ENCODE data around the gene FAM234B.

The FAM234B gene

GRCh38 chr12:13100605-13100881, 56.4 kb downstream of the FAM234B start:
- no peaks in the 10 kb centered on the region for H3K79me2 ChIP-seq (ENCODE audit: insufficient read depth, low read length)
- 0 out of 2 replicates have a peak overlapping the region, but pooled peaks have one; percentile 35 for H2AFZ ChIP-seq (ENCODE audit: low read length)
- H3K4me2 ChIP-seq (ENCODE audit: low read depth, low read length, poor library complexity, severe bottlenecking): peak overlapping the region; percentile 78
- peaks cover 56% of the 10 kb centered on the region for H3K4me1 ChIP-seq (ENCODE audit: insufficient read depth, low read length, poor library complexity, severe bottlenecking)
- H3K9me2 ChIP-seq (replicated peaks; ENCODE audit: low read depth, low read length): no peaks in the 10 kb centered on the region
- H4K20me1 ChIP-seq (ENCODE audit: insufficient read depth, low read length, poor library complexity, severe bottlenecking): no peaks in the 10 kb centered on the region
- H3K9me3 ChIP-seq (ENCODE audit: insufficient read depth, low read depth, low read length): no peaks in the 10 kb centered on the region
- no peaks in the 10 kb centered on the region for H3K36me3 ChIP-seq (ENCODE audit: insufficient read depth, low read length)
- peak overlapping the region; percentile 70 for H3K4me3 ChIP-seq (ENCODE audit: low read length, poor library complexity, severe bottlenecking)
- TF ChIP-seq EZH2phosphoT487 (IDR thresholded peaks at IDR 0.05; ENCODE audit: borderline replicate concordance) (no peak), CTCF (conservative IDR thresholded peaks at IDR 0.05; ENCODE audit: low read length) (no peak)
- H3F3A ChIP-seq (ENCODE audit: low read depth): peaks cover 20% of the 10 kb centered on the region
- H3K27me3 ChIP-seq (ENCODE audit: insufficient read depth, low read length, poor library complexity, severe bottlenecking): no peaks in the 10 kb centered on the region
- peak overlapping the region; percentile 55 for H3K9ac ChIP-seq (ENCODE audit: low read depth, low read length, poor library complexity, severe bottlenecking)

GRCh38 chr12:13100882-13101769, 56.9 kb downstream of the FAM234B start:
- H3K4me2 ChIP-seq (ENCODE audit: low read depth, low read length, poor library complexity, severe bottlenecking): peak overlapping the region; percentile 78
- H3K9ac ChIP-seq (ENCODE audit: low read depth, low read length, poor library complexity, severe bottlenecking): peak overlapping the region; percentile 79
- no peaks in the 10 kb centered on the region for H3K9me3 ChIP-seq (ENCODE audit: insufficient read depth, low read depth, low read length)
- H3K27me3 ChIP-seq (ENCODE audit: insufficient read depth, low read length, poor library complexity, severe bottlenecking): no peaks in the 10 kb centered on the region
- no peak for TF ChIP-seq CTCF (conservative IDR thresholded peaks at IDR 0.05; ENCODE audit: low read length)
- H3K9me2 ChIP-seq (replicated peaks; ENCODE audit: low read depth, low read length): no peaks in the 10 kb centered on the region
- H4K20me1 ChIP-seq (ENCODE audit: insufficient read depth, low read length, poor library complexity, severe bottlenecking): no peaks in the 10 kb centered on the region
- peaks cover 20% of the 10 kb centered on the region for H3F3A ChIP-seq (ENCODE audit: low read depth)
- peaks cover 56% of the 10 kb centered on the region for H3K4me1 ChIP-seq (ENCODE audit: insufficient read depth, low read length, poor library complexity, severe bottlenecking)
- H2AFZ ChIP-seq (ENCODE audit: low read length): peak overlapping the region; percentile 81
- peak overlapping the region; percentile 70 for H3K4me3 ChIP-seq (ENCODE audit: low read length, poor library complexity, severe bottlenecking)
- H3K36me3 ChIP-seq (ENCODE audit: insufficient read depth, low read length): no peaks in the 10 kb centered on the region
- H3K79me2 ChIP-seq (ENCODE audit: insufficient read depth, low read length): no peaks in the 10 kb centered on the region

GRCh38 chr12:13101821-13102375, 57.7 kb downstream of the FAM234B start:
- Histone ChIP-seq H2AFZ (ENCODE audit: low read length) (peak overlapping the region; percentile 81), H3K36me3 (ENCODE audit: insufficient read depth, low read length) (no peaks in the 10 kb centered on the region), H3K4me3 (ENCODE audit: low read length, poor library complexity, severe bottlenecking) (peak overlapping the region; percentile 70), H3K4me2 (ENCODE audit: low read depth, low read length, poor library complexity, severe bottlenecking) (peak overlapping the region; percentile 78), H3F3A (ENCODE audit: low read depth) (peaks cover 20% of the 10 kb centered on the region), H3K4me1 (ENCODE audit: insufficient read depth, low read length, poor library complexity, severe bottlenecking) (peaks cover 56% of the 10 kb centered on the region), H3K79me2 (ENCODE audit: insufficient read depth, low read length) (no peaks in the 10 kb centered on the region), H4K20me1 (ENCODE audit: insufficient read depth, low read length, poor library complexity, severe bottlenecking) (no peaks in the 10 kb centered on the region), H3K9me2 (replicated peaks; ENCODE audit: low read depth, low read length) (no peaks in the 10 kb centered on the region), H3K9me3 (ENCODE audit: insufficient read depth, low read depth, low read length) (no peaks in the 10 kb centered on the region), H3K9ac (ENCODE audit: low read depth, low read length, poor library complexity, severe bottlenecking) (peak overlapping the region; percentile 79), H3K27me3 (ENCODE audit: insufficient read depth, low read length, poor library complexity, severe bottlenecking) (no peaks in the 10 kb centered on the region)
- TF ChIP-seq EZH2phosphoT487 (IDR thresholded peaks at IDR 0.05; ENCODE audit: borderline replicate concordance): no peak
- no peak for TF ChIP-seq CTCF (conservative IDR thresholded peaks at IDR 0.05; ENCODE audit: low read length)
